ENCODE measurements around the gene HIPK2. TPM values are rescaled to one million over a fixed set of nuclear protein-coding genes. Genes with fewer than 3 reads are reported as not detected.

The HIPK2 gene
- total RNA-seq, 2 donors from 2014 or later = 49.4 to 68.5 TPM

DNA sequence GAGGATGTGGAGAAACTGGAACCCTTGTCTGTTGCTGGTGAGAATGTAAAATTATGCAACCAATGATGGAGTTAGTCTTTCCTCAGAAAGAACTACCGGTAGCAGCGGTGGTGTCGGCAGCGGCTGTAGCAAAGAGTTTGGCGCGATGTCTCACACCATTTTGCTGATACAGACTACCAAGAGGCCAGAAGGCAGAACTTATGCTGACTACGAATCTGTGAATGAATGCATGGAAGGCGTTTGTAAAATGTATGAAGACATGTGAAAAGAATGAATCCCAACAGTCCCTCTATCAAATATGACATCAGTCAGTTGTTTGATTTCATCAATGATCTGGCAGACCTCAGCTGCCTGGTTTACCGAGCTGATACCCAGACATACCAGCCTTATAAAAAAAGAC, 243.7 kb downstream of the HIPK2 start:
- ATAC-seq (ENCODE audit: insufficient number of reproducible peaks, low FRiP score, low read depth) = no peak
- no peak overlapping the region for H3K4me3 ChIP-seq
- H3K27me3 ChIP-seq (replicated peaks; ENCODE audit: insufficient read depth) = peaks cover 4% of the 10 kb centered on the region
- H3K4me1 ChIP-seq (ENCODE audit: control insufficient read depth in 1 of 2, low read depth in 2 of 2) = no peaks in the 10 kb centered on the region
- H3K27ac ChIP-seq = no peak overlapping the region
- H3K36me3 ChIP-seq = no peaks in the 10 kb centered on the region
- TF ChIP-seq, protein P1, sequence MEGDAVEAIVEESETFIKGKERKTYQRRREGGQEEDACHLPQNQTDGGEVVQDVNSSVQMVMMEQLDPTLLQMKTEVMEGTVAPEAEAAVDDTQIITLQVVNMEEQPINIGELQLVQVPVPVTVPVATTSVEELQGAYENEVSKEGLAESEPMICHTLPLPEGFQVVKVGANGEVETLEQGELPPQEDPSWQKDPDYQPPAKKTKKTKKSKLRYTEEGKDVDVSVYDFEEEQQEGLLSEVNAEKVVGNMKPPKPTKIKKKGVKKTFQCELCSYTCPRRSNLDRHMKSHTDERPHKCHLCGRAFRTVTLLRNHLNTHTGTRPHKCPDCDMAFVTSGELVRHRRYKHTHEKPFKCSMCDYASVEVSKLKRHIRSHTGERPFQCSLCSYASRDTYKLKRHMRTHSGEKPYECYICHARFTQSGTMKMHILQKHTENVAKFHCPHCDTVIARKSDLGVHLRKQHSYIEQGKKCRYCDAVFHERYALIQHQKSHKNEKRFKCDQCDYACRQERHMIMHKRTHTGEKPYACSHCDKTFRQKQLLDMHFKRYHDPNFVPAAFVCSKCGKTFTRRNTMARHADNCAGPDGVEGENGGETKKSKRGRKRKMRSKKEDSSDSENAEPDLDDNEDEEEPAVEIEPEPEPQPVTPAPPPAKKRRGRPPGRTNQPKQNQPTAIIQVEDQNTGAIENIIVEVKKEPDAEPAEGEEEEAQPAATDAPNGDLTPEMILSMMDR (IDR thresholded peaks at IDR 0.05) = no peak
- DNase-seq (ENCODE audit: low spot score) = no peak
- no peaks in the 10 kb centered on the region for H3K9me3 ChIP-seq

DNA sequence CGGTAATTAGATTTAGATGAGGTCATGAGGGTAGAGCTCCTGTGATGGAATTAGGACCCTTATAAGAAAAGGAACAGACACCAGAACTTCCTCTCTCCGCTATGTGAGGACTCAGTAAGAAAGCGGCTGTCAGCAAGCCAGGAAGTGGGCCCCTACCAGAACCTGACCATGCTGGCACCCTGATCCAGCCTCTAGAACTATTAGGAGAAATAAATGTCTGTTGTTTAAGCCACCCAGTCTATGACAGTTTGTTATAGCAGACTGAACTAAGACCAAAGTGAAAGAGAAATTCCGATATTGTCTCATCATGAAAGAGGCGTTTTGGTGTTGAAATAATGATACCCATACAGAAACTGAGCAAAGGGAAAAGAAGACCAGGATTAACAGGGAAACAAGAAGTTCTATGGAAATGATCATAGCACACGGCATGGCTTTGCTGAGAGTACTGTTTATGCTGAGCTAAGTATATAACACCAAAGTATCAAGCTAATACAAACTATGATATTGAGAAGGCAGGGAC, 245.1 kb downstream of the HIPK2 start:
- DNase-seq (ENCODE audit: low spot score) (no peak), ATAC-seq (ENCODE audit: insufficient number of reproducible peaks, low FRiP score, low read depth) (no peak)
- Histone ChIP-seq H3K4me1 (ENCODE audit: control insufficient read depth in 1 of 2, low read depth in 2 of 2) (no peaks in the 10 kb centered on the region), H3K4me3 (no peak overlapping the region), H3K9me3 (no peaks in the 10 kb centered on the region), H3K36me3 (no peaks in the 10 kb centered on the region), H3K27ac (no peak overlapping the region), H3K27me3 (replicated peaks; ENCODE audit: insufficient read depth) (peaks cover 4% of the 10 kb centered on the region)
- TF ChIP-seq, protein P1 (IDR thresholded peaks at IDR 0.05) = no peak

DNA sequence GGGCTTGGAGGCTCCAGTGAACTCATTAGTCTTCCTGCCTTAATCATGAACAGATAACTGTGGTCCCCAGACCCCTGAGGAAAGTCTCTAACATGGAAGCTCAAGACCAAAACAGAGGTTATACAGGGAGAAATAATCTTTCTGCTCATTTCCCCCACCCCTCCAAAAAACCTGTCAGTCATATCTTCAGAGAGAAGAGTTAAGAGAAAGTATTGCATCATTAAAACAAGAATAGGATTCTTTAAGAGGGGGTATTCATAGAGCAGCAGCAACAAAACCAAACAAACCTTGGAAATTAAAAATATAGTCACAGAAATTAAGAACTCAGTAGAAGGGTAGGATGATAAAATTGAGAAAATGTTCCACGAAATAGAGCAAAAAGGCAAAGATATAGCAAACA, 246.7 kb downstream of the HIPK2 start:
- no peaks in the 10 kb centered on the region for H3K9me3 ChIP-seq
- peaks cover 4% of the 10 kb centered on the region for H3K27me3 ChIP-seq (replicated peaks; ENCODE audit: insufficient read depth)
- H3K36me3 ChIP-seq = no peaks in the 10 kb centered on the region
- H3K4me3 ChIP-seq = no peak overlapping the region
- TF ChIP-seq, protein P1 (IDR thresholded peaks at IDR 0.05) = no peak
- no peak for ATAC-seq (ENCODE audit: insufficient number of reproducible peaks, low FRiP score, low read depth)
- H3K27ac ChIP-seq = no peak overlapping the region
- DNase-seq (ENCODE audit: low spot score) = no peak
- H3K4me1 ChIP-seq (ENCODE audit: control insufficient read depth in 1 of 2, low read depth in 2 of 2) = no peaks in the 10 kb centered on the region

DNA sequence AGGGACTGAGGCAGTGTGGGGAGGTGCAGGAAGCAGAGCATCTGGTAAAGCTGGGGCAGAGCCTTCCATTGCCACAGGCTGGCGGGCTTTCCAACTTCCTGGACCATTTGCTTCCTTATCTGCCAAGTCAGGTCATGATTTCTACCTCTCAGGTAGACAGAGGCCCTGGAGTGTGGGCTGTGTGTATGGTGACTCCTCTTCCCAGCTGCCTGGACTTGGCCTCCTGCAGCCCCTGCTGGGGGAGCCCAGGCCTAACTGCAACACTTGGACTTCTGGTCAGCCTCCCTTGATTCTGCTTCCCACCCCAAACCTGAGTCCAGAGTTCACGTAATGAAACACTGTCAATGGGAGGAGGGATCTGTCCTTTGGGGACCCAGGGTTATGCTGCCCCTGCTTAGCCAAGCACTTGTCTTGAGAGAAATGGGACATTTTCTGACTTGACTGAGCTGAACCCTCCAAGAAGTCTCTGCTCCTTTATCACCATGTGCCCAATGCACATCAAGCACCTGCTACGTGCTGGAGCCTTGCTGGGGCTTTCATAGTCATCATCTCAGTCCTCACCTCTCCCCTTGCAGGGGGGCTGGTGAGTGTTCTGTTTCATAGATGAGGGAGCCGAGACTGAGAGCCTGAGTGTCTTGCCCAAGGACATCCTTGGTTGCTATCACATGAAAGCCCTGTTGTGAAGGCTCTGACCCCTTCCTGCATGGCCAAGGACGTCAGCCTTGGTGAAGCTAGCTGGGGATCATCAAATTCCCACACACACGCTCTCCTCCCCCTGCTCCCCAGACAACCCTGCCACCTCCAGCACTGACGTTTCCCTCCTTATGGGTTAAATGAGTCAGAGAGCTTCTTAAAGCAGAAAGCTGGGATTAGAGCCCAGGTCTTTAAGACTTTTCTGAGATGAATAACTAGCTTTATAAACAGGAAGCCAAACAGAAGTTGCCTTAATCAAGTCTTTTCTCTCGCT, 250.9 kb downstream of the HIPK2 start:
- peaks cover 4% of the 10 kb centered on the region for H3K27me3 ChIP-seq (replicated peaks; ENCODE audit: insufficient read depth)
- DNase-seq (ENCODE audit: low spot score) (no peak), ATAC-seq (ENCODE audit: insufficient number of reproducible peaks, low FRiP score, low read depth) (no peak)
- H3K9me3 ChIP-seq = no peaks in the 10 kb centered on the region
- H3K4me3 ChIP-seq = no peak overlapping the region
- H3K4me1 ChIP-seq (ENCODE audit: control insufficient read depth in 1 of 2, low read depth in 2 of 2) = no peaks in the 10 kb centered on the region
- H3K36me3 ChIP-seq = no peaks in the 10 kb centered on the region
- TF ChIP-seq, protein P1 (IDR thresholded peaks at IDR 0.05) = no peak
- H3K27ac ChIP-seq = no peak overlapping the region

DNA sequence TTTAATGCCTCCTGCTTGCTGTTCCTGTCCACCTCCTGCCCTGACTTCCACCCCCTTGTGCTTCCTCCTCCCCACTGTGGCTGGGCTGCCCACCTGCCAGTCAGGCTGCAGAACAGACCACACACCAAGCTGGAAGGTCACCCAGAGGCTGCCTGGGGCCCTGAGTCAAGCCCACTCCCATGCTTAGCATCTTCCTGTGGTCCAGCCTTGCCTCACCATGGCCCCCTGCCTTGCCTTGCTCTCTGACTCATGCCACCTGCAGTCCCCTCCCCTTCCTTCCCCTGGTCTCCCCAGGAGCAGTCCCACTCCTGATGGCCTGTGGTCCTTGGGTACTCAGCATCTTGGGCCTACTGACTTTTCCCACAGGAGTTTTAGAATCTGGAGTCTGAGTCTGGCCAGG, 252.0 kb downstream of the HIPK2 start:
- H3K9me3 ChIP-seq = no peaks in the 10 kb centered on the region
- no peak overlapping the region for H3K4me3 ChIP-seq
- ATAC-seq (ENCODE audit: insufficient number of reproducible peaks, low FRiP score, low read depth) (no peak), DNase-seq (ENCODE audit: low spot score) (no peak)
- H3K27ac ChIP-seq = no peak overlapping the region
- no peaks in the 10 kb centered on the region for H3K4me1 ChIP-seq (ENCODE audit: control insufficient read depth in 1 of 2, low read depth in 2 of 2)
- no peaks in the 10 kb centered on the region for H3K36me3 ChIP-seq
- TF ChIP-seq, protein P1 (IDR thresholded peaks at IDR 0.05) = no peak
- peaks cover 4% of the 10 kb centered on the region for H3K27me3 ChIP-seq (replicated peaks; ENCODE audit: insufficient read depth)
